Common myeloid progenitor, CD34-positive (primary cell): Measurements from ENCODE around the gene TNC.

Experiments used
- CTCF ChIA-PET: fragments of 350-600 bp; sonication (Branson Sonifier 250); formaldehyde crosslinking; loops from one replicate; lab custom pipeline; 2021; ENCODE audit warnings: antibody characterized with exemption; lab: Charles Lee
- POLR2A ChIA-PET: fragments of 350-600 bp; sonication (Branson Sonifier 250); formaldehyde crosslinking; loops from one replicate; lab custom pipeline; 2021; ENCODE audit warnings: antibody characterized with exemption; lab: Charles Lee
- DNase-seq, 3 donors: peaks; one replicate each; pipeline versions ENCODE4 v3.0.0 to v3.0.0-alpha.2; 2013
- H3K27ac ChIP-seq, 2 experiments: 1 replicate in 1 of 2; 2 replicates in 1 of 2; pipeline ENCODE4 v1.7.0; 2013; ENCODE audit warnings: inconsistent platforms in 2 of 2, low read length in 2 of 2, mild to moderate bottlenecking in 2 of 2, low read depth in 1 of 2, moderate library complexity in 1 of 2; ENCODE audit not compliant: severe bottlenecking in 2 of 2, insufficient read depth in 1 of 2, poor library complexity in 1 of 2
- H3K27me3 ChIP-seq, 5 experiments: replicated peaks in 2 of 5; 1 replicate in 3 of 5; 2 replicates in 2 of 5; pipeline versions ENCODE4 v1.6.1 to v1.7.0; 2013; ENCODE audit warnings: low read length in 4 of 5, mild to moderate bottlenecking in 2 of 5, moderate library complexity in 2 of 5, inconsistent platforms in 1 of 5; ENCODE audit not compliant: insufficient read depth in 5 of 5, control insufficient read depth in 4 of 5
- H3K36me3 ChIP-seq, 4 experiments: 1 replicate in 2 of 4; 2 replicates in 2 of 4; pipeline versions ENCODE4 v1.6.1 to v1.7.0; 2013; ENCODE audit warnings: low read length in 3 of 4, control low read depth in 1 of 4, mild to moderate bottlenecking in 1 of 4; ENCODE audit not compliant: control insufficient read depth in 4 of 4, insufficient read depth in 4 of 4
- H3K4me1 ChIP-seq, 4 experiments: 1 replicate in 3 of 4; 2 replicates in 1 of 4; pipeline versions ENCODE4 v1.6.1 to v1.7.1; 2013; ENCODE audit warnings: low read length in 3 of 4, mild to moderate bottlenecking in 3 of 4, control low read depth in 1 of 4, inconsistent platforms in 1 of 4, moderate library complexity in 1 of 4; ENCODE audit not compliant: control insufficient read depth in 4 of 4, insufficient read depth in 4 of 4; ENCODE audit errors: control extremely low read depth in 1 of 4
- H3K4me3 ChIP-seq, 7 experiments: 1 replicate in 4 of 7; 2 replicates in 3 of 7; pipeline versions ENCODE4 v1.5.1 to v1.7.0; 2013; ENCODE audit warnings: mild to moderate bottlenecking in 7 of 7, low read length in 6 of 7, moderate library complexity in 6 of 7, inconsistent platforms in 2 of 7, low read depth in 2 of 7, control low read depth in 1 of 7; ENCODE audit not compliant: insufficient read depth in 4 of 7, control insufficient read depth in 1 of 7; ENCODE audit errors: extremely low read depth in 1 of 7
- H3K9me3 ChIP-seq, 5 experiments: 1 replicate in 4 of 5; 2 replicates in 1 of 5; pipeline versions ENCODE4 v1.6.1 to v1.7.1; 2013; ENCODE audit warnings: low read length in 4 of 5, mild to moderate bottlenecking in 2 of 5, inconsistent platforms in 1 of 5, low read depth in 1 of 5, moderate library complexity in 1 of 5; ENCODE audit not compliant: control insufficient read depth in 4 of 5, insufficient read depth in 2 of 5; ENCODE audit errors: control extremely low read depth in 1 of 5
- WGBS: methylation state at CpG from one replicate; pipeline ENCODE4 v1.1.5; 2013; ENCODE audit not compliant: insufficient coverage; 5-methylcytosine and 5-hydroxymethylcytosine counted together

The TNC gene

DNA sequence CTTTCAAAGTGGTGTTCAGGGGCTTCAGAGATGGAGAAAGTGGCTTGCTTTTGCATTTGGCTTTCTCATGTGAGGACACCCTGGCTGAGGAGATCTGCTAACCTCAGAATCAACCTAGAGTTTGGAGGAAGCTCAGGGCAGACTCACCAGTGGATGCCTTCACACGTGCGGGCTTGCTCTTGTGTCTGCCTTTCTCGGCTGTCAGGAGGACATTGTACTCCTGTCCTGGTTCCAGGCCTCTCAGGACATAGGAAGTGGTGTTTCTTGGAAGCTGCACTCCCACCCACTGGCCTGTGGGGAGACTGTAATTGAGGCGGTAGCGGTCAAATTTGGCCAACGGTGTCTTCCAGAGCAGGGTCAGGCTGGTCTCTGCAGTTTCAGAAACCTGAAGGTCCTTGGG is 44.5 kb downstream of the TNC start:
- H3K27ac ChIP-seq: no peak overlapping the region
- 96% methylated on average over 6 of the region's 6 CpGs for WGBS
- ChIA-PET CTCF (no interaction called here), POLR2A (no interaction called here)
- H3K4me1 ChIP-seq: no peaks in the 10 kb centered on the region
- no peaks in the 10 kb centered on the region for H3K9me3 ChIP-seq
- no peak for DNase-seq
- peaks cover 0 to 4% (median 0%) of the 10 kb centered on the region in 5 experiments for H3K27me3 ChIP-seq
- H3K4me3 ChIP-seq: no peak overlapping the region
- H3K36me3 ChIP-seq: no peaks in the 10 kb centered on the region

DNA sequence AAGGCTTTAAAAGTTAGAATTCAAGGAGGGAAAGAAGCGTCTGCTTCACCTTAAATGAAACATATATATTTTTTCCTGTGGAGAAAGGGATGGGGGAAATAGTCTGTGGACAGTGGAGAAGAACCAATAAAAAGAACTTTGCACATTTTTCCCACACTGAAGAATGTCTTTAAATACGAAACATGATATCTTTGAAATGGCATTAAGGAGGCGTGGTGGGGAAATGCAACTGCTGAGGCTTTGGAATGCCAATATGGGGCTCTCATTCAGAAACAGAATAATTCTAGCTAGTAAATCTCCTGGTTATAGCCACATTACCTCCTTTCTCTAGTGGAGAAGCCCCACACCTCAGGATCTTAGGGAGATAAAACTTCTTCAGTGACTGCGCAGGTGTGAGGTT is 46.8 kb downstream of the TNC start:
- DNase-seq: no peak
- Histone ChIP-seq H3K36me3 (no peaks in the 10 kb centered on the region), H3K4me3 (no peak overlapping the region), H3K9me3 (no peaks in the 10 kb centered on the region), H3K27me3 (peaks cover 0 to 4% (median 0%) of the 10 kb centered on the region in 5 experiments), H3K27ac (no peak overlapping the region), H3K4me1 (no peaks in the 10 kb centered on the region)
- POLR2A ChIA-PET: no interaction called here
- CTCF ChIA-PET: no interaction called here
- WGBS: no CpG with 5 or more reads among the region's 4 CpGs

DNA sequence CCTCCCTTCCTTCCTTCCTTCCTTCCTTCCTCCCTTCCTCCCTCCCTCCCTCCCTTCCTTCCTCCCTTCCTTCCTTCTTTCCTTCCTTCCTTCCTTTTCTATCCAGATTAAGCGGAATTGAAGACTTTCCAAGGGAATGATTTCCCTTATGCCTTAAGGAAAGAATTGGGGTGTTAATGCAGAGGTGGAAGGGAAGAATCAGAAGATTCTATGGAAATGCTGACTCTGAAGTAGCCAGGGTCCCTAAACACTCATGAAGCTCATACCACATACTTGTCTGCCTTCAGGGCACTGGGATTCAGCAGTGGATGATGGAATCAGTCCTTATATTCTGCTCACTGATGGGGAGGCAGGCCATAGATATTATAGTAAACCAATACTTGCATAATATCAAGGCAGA is 48.2 kb downstream of the TNC start:
- Histone ChIP-seq H3K27me3 (peaks cover 0 to 4% (median 0%) of the 10 kb centered on the region in 5 experiments), H3K4me3 (no peak overlapping the region), H3K4me1 (no peaks in the 10 kb centered on the region), H3K36me3 (no peaks in the 10 kb centered on the region), H3K9me3 (no peaks in the 10 kb centered on the region), H3K27ac (no peak overlapping the region)
- ChIA-PET POLR2A (no interaction called here), CTCF (no interaction called here)
- WGBS: no CpG with 5 or more reads among the region's 1 CpG
- DNase-seq: no peak

DNA sequence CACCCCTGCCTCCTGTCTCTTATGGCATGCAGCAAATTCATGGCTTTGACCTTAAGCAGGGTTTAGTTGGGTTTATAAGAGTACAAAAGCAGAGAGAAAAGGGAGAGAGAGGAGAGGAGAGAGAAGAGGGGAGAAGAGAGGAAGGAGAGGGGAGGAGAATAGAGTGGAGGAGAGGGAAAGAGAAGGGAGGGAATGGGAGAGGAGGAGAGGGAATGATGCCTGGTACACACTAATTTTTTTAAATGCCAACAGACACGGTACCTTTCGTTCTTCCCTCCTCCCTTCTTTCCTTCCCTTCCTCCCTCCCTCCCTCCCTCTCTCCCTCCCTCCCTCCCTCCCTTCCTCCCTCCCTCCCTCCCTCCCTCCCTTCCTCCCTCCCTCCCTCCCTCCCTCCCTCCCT is 48.7 kb downstream of the TNC start:
- no peak overlapping the region for H3K27ac ChIP-seq
- no peak overlapping the region for H3K4me3 ChIP-seq
- H3K4me1 ChIP-seq: no peaks in the 10 kb centered on the region
- H3K9me3 ChIP-seq: no peaks in the 10 kb centered on the region
- no peaks in the 10 kb centered on the region for H3K36me3 ChIP-seq
- CTCF ChIA-PET: no interaction called here
- DNase-seq: no peak
- WGBS: no CpG with 5 or more reads among the region's 2 CpGs
- peaks cover 0 to 4% (median 0%) of the 10 kb centered on the region in 5 experiments for H3K27me3 ChIP-seq
- POLR2A ChIA-PET: no interaction called here

DNA sequence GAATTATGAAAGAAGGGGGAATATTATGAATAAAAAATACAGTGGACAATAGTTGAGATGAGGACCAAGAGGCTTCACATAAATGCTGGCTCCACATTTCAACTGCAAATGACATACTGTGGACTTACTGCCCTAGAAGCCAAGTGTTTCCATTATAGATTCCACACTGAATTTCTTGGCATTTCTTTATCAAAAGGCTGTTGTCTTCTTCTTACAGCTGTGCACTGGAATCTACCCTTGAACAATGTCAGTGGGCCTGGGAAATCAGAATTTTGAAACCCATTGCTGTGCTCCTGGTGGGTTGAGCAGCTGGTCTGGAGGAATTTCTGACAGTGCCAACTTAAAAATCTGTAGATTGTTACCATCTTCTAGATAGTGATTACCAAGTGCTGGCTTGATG is 49.9 kb downstream of the TNC start:
- no peaks in the 10 kb centered on the region for H3K36me3 ChIP-seq

DNA sequence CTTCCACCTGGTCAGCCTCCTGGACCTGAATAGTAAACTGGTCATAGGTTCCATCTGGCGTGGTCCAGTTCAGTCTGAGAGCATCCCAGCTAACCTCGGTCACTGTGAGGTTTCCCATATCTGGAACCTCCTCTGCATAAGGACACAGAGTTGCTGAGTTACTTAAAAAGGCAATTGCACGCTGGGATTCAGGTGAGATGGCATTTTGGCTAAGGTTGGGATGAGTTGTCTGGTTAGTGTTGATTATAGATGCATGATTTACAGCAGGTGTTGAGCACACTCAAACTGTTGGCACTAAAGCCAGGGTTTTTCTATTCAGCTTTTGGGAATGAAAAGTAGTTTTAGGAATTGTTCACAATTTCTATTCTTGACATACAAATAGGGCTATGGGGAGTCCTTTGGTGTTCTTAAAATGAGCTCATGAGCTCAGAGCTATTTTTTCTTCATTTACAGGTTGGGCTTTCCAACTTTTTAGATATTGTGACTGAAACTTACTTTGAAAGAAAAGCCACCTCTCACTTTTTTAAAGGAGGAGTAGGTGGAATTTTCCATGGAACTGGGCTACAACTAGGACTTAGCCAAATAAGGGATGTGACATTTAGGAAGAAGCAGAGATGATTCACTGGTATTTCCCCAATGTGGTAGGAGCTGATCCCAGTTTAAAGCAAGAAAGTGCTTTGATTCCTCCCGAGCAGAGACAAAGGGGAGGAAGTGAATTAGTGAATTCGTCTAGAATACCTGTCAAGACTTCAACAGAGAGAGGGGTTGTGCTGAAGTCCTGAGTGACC is 54.7 kb downstream of the TNC start:
- no peak for DNase-seq
- POLR2A ChIA-PET: interaction anchor here (0.5 kb wide), 1 partner anchor 36 kb away, joined by 3 read pairs; no protein-coding TSS in a partner anchor
- no peaks in the 10 kb centered on the region for H3K4me1 ChIP-seq
- H3K27ac ChIP-seq: no peak overlapping the region
- WGBS: 96% methylated on average over 5 of the region's 5 CpGs
- CTCF ChIA-PET: no interaction called here
- H3K27me3 ChIP-seq: no peaks in the 10 kb centered on the region
- no peaks in the 10 kb centered on the region for H3K9me3 ChIP-seq
- no peaks in the 10 kb centered on the region for H3K36me3 ChIP-seq
- no peak overlapping the region for H3K4me3 ChIP-seq

More for the DNA sequence above, 49.9 kb downstream of the TNC start:
- Histone ChIP-seq H3K27me3 (peaks cover 0 to 4% (median 0%) of the 10 kb centered on the region in 5 experiments), H3K9me3 (no peaks in the 10 kb centered on the region), H3K4me3 (no peak overlapping the region), H3K4me1 (no peaks in the 10 kb centered on the region), H3K27ac (no peak overlapping the region)
- ChIA-PET CTCF (no interaction called here), POLR2A (no interaction called here)
- no peak for DNase-seq

DNA sequence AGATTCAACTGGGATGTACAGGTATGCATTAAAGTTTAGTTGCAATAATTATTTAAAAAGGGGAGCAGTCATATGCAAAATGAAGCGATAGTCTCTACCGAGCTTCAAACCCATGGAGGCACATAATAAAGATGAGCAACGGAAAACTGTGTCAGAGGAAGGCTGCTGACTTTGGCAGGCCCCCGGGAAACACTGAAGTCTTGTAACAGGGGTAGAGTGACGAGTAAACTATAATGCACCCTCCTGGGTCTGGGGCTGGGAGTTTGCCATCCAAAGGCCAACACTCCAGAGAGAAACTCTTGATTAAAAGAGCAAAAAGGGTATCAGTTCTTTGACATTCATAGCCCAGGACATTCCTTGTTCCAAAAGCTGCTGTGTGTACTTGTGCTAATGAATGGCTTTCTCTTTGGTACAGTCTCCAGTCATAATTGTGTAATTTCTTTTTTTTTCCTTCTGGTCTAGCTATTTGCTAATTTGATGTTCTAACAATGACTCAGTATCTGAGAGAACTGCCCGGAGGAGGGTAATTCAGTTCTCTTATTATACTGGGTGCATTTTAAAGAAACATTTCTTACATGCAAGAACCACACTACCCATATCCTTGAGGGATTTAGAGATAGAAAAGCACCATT is 59.2 kb downstream of the TNC start:
- H3K27me3 ChIP-seq: peaks cover 0 to 13% (median 0%) of the 10 kb centered on the region in 5 experiments
- H3K4me1 ChIP-seq: no peaks in the 10 kb centered on the region
- POLR2A ChIA-PET: no interaction called here
- H3K4me3 ChIP-seq: no peak overlapping the region
- H3K27ac ChIP-seq: no peak overlapping the region
- no peaks in the 10 kb centered on the region for H3K9me3 ChIP-seq
- WGBS: 100% methylated on average over 5 of the region's 6 CpGs
- CTCF ChIA-PET: no interaction called here
- DNase-seq: no peak
- H3K36me3 ChIP-seq: no peaks in the 10 kb centered on the region
